Transverse colon (tissue), 4 donors: ENCODE data around the gene ACER1. TPM values are rescaled to one million over a fixed set of nuclear protein-coding genes. Genes with fewer than 3 reads are reported as not detected.

Source experiments
- DNase-seq: peaks from one replicate; pipeline ENCODE4 v3.0.0-alpha.2; 2019
- H3K27ac ChIP-seq, 4 donors: fragments of 200-600 bp; sonication (generic); 2 replicates each; pipeline ENCODE4 v1.5.1; 2016 to 2018; ENCODE audit warnings: inconsistent platforms in 4 of 4
- H3K27me3 ChIP-seq: fragments of 200-600 bp; sonication (generic); 2 replicates; pipeline ENCODE4 v1.5.1; 2017; ENCODE audit warnings: inconsistent platforms
- H3K36me3 ChIP-seq, 4 donors: fragments of 200-600 bp; sonication (generic); 2 replicates each; pipeline ENCODE4 v1.5.1; 2017 to 2019; ENCODE audit warnings: inconsistent platforms in 4 of 4
- H3K4me1 ChIP-seq, 4 donors: fragments of 200-600 bp; sonication (generic); 2 replicates each; pipeline ENCODE4 v1.5.1; 2017 to 2020; ENCODE audit warnings: inconsistent platforms in 4 of 4
- H3K4me3 ChIP-seq, 4 donors: fragments of 200-600 bp; sonication (generic); 1 replicate in 1 of 4; 2 replicates in 3 of 4; pipeline versions ENCODE4 v1.5.1 to v1.6.1; 2017 to 2019; ENCODE audit warnings: inconsistent platforms in 4 of 4
- H3K9me3 ChIP-seq, 2 donors: fragments of 200-600 bp; sonication (generic); 2 replicates each; pipeline ENCODE4 v1.5.1; 2017 to 2019; ENCODE audit warnings: inconsistent platforms in 2 of 2
- EP300 ChIP-seq: sonication (generic); formaldehyde crosslinking; IDR thresholded peaks from one replicate; pipeline ENCODE4 v1.6.1; 2017; ENCODE audit warnings: antibody characterized with exemption, low read depth
- POLR2A ChIP-seq: fragments of 450-650 bp; IDR thresholded peaks from one replicate; pipeline ENCODE4 v1.6.1; 2016; ENCODE audit warnings: antibody characterized with exemption, mild to moderate bottlenecking, moderate library complexity
- POLR2AphosphoS5 ChIP-seq, 3 donors: sonication (generic); formaldehyde crosslinking; IDR thresholded peaks; one replicate each; pipeline ENCODE4 v1.6.1; 2016; ENCODE audit warnings: antibody characterized with exemption in 3 of 3
- WGBS, 2 donors: methylation state at CpG; one replicate each; pipeline ENCODE4 v1.1.5; 2018; ENCODE audit warnings: low coverage in 1 of 2; 5-methylcytosine and 5-hydroxymethylcytosine counted together
- in situ Hi-C, 4 donors: fragments of 200-750 bp; cut with MboI; loops; one replicate each; pipeline versions ENCODE4 v1.15.0 to v1.15.1; 2017; ENCODE audit warnings: low sequenced_read_pairs in 3 of 4, low pct_ligation_motif_present in 1 of 4, low pct_unique_long_range_greater_than_20kb in 1 of 4
- intact Hi-C: fragments of 100-400 bp; cut with DNase I; formaldehyde crosslinking; loops from one replicate; pipeline ENCODE4 v1.15.1; 2023; ENCODE audit warnings: low total_unique reads
- total RNA-seq, 4 donors: library from RNA; depleted of rRNA; stranded (reverse); fragments of >200 nt; gene quantifications; one replicate each; pipeline ENCODE4 v1.1.0, GENCODE V29; 2016
- TF ChIP-seq, protein P1 (sequence below), 5 experiments: fragments of 200-600 bp in 3 of 5; fragments of 450-650 bp in 2 of 5; sonication (generic) in 3 of 5; IDR thresholded peaks; 1 replicate in 2 of 5; 2 replicates in 3 of 5; pipeline ENCODE4 v1.5.1; 2016 to 2017; ENCODE audit warnings: antibody characterized with exemption in 5 of 5, inconsistent platforms in 3 of 5, mild to moderate bottlenecking in 2 of 5, moderate library complexity in 1 of 5

Gene ACER1
- total RNA-seq, 4 donors from 2014 or later, result 9.2 TPM; not detected in 3

- DNase-seq, result no peak
- Histone ChIP-seq H3K27ac (peak overlapping the region; percentile 80 to 88 (median 85)), H3K9me3 (no peaks in the 10 kb centered on the region), H3K36me3 (peaks cover 0 to 13% (median 0%) of the 10 kb centered on the region in 4 donors), H3K4me1 (peaks cover 35 to 49% (median 43%) of the 10 kb centered on the region in 4 donors), H3K27me3 (no peaks in the 10 kb centered on the region), H3K4me3 (no peak overlapping the region)
- 87 to 95% methylated on average over 9 to 17 of the region's 17 CpGs for WGBS, 2 donors
- intact Hi-C loops (no loop called here), in situ Hi-C loops (no loop called here)
- TF ChIP-seq POLR2A (no peak), POLR2AphosphoS5 (IDR thresholded peaks at IDR 0.05) (no peak), EP300 (no peak)
- TF ChIP-seq, protein P1, sequence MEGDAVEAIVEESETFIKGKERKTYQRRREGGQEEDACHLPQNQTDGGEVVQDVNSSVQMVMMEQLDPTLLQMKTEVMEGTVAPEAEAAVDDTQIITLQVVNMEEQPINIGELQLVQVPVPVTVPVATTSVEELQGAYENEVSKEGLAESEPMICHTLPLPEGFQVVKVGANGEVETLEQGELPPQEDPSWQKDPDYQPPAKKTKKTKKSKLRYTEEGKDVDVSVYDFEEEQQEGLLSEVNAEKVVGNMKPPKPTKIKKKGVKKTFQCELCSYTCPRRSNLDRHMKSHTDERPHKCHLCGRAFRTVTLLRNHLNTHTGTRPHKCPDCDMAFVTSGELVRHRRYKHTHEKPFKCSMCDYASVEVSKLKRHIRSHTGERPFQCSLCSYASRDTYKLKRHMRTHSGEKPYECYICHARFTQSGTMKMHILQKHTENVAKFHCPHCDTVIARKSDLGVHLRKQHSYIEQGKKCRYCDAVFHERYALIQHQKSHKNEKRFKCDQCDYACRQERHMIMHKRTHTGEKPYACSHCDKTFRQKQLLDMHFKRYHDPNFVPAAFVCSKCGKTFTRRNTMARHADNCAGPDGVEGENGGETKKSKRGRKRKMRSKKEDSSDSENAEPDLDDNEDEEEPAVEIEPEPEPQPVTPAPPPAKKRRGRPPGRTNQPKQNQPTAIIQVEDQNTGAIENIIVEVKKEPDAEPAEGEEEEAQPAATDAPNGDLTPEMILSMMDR (IDR thresholded peaks at IDR 0.05), result no peak
Measured at GRCh38 chr19:6270822-6271221, 62.6 kb downstream of the ACER1 start.

- TF ChIP-seq POLR2AphosphoS5 (IDR thresholded peaks at IDR 0.05) (no peak), POLR2A (no peak), EP300 (no peak)
- TF ChIP-seq, protein P1 (IDR thresholded peaks at IDR 0.05), result no peak
- H3K27ac ChIP-seq, result peak overlapping the region in 3 of 4 donors; percentile 83 to 88 (median 87)
- DNase-seq, result no peak
- H3K9me3 ChIP-seq, result no peaks in the 10 kb centered on the region
- H3K36me3 ChIP-seq, result peaks cover 0 to 13% (median 0%) of the 10 kb centered on the region in 4 donors
- no peak overlapping the region for H3K4me3 ChIP-seq
- peaks cover 30 to 47% (median 37%) of the 10 kb centered on the region in 4 donors for H3K4me1 ChIP-seq
- 88% methylated on average over 31 of the region's 31 CpGs; no CpG with 5 or more reads in 1 of the 2 donors for WGBS, 2 donors
- H3K27me3 ChIP-seq, result no peaks in the 10 kb centered on the region
- intact Hi-C loops, result no loop called here
- in situ Hi-C loops, result no loop called here
Measured at GRCh38 chr19:6270076-6270745, 63.2 kb downstream of the ACER1 start.

DNA sequence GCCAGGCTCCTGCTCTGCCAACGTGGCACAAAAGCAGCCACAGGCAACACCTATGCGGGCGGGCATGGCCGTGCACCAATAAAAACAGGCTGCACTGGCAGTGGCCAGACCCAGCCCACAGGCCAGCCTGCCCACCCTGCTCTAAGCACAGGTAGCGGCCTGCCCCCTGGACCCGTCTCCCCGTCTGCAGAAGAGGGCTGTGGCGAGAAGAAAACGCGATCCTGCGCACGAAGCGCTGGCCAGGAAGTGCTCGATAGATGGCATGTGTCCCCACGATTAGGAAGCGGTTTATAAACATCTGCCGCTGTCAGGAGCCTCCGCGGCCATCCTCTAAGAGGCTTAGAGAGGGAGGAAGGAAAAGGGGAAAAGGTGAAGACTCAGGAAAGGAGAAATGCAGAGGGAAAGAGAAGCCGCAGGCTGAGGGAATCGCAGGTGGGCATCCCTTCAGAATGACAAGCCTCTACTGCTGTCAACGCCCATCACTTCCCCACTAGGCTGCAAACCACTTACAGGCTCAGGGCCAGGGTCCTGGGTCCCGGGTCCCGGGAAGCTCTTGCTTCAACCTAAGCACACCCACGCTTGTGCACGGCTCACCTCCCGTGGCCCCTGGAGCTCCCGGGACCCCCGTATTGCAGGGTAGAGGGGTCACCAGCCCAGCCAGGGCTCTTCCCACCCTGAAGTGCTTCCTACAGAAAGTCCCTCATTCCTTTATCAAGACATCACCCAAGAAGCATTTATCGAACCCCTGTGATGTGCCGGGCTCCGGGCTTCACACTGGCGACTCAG is 64.1 kb downstream of the ACER1 start:
- 73 to 89% methylated on average over 9 to 33 of the region's 33 CpGs for WGBS, 2 donors
- TF ChIP-seq, protein P1 (IDR thresholded peaks at IDR 0.05), result no peak
- TF ChIP-seq POLR2AphosphoS5 (IDR thresholded peaks at IDR 0.05), result no peak
- no peak for TF ChIP-seq POLR2A
- no peak for TF ChIP-seq EP300
- H3K9me3 ChIP-seq, result no peaks in the 10 kb centered on the region
- intact Hi-C loops (no loop called here), in situ Hi-C loops (no loop called here)
- no peak overlapping the region for H3K4me3 ChIP-seq
- no peaks in the 10 kb centered on the region for H3K27me3 ChIP-seq
- peaks cover 21 to 42% (median 31%) of the 10 kb centered on the region in 4 donors for H3K4me1 ChIP-seq
- peaks cover 0 to 13% (median 0%) of the 10 kb centered on the region in 4 donors for H3K36me3 ChIP-seq
- no peak for DNase-seq
- no peak overlapping the region for H3K27ac ChIP-seq

DNA sequence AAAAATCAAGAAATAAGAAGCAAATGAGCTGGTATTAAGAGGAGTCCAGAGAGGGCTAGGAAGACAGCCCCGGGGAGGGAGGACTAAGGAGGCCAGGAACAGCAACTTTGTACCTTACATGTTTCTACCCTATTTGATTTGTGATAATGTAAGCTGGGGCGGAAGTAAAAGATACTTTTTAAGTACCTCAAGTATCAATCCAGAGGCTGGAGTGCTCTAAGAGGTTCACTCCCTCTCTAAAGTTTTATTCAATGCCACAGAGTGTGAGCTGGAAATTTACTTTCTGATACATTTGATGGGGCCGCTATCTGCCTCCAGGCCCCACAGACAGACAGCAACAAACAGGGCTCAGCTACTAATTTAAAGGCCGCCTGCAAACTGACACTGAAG is 65.0 kb downstream of the ACER1 start:
- Histone ChIP-seq H3K27me3 (no peaks in the 10 kb centered on the region), H3K4me3 (no peak overlapping the region), H3K36me3 (peaks cover 0 to 13% (median 0%) of the 10 kb centered on the region in 4 donors), H3K27ac (no peak overlapping the region), H3K4me1 (peaks cover 20 to 45% (median 34%) of the 10 kb centered on the region in 4 donors), H3K9me3 (no peaks in the 10 kb centered on the region)
- 90 to 100% methylated on average over 1 to 4 of the region's 4 CpGs for WGBS, 2 donors
- in situ Hi-C loops, result no loop called here
- intact Hi-C loops, result no loop called here
- DNase-seq, result no peak
- no peak for TF ChIP-seq POLR2AphosphoS5 (IDR thresholded peaks at IDR 0.05)
- no peak for TF ChIP-seq POLR2A
- no peak for TF ChIP-seq EP300
- TF ChIP-seq, protein P1 (IDR thresholded peaks at IDR 0.05), result no peak
